HG03354 (cell line): ENCODE measurements around the gene CRIP1.

Source experiments
- ATAC-seq: cut with Tn5 transposase; IDR thresholded peaks from one replicate; pipeline ENCODE4 v1.9.1; 2021; ENCODE audit warnings: mild to moderate bottlenecking; ENCODE audit not compliant: unreplicated experiment, poor library complexity, severe bottlenecking

Gene CRIP1

DNA sequence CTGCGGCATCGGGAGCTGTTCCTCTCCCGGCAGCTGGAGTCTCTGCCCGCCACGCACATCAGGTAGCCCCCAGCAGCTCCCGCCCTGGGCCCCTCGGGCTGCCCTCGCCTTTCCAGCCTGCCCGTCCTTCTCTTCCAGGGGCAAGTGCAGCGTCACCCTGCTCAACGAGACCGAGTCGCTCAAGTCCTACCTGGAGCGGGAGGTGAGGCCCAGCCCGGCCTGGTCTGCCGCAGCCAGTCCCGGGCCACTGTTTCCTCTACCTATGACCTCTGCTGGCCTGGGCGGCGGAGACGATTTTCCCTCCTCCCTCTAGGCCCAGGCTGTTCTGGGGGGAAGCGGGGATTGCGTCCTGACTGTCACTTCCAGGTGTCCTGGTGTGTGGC, 36.6 kb upstream of the CRIP1 start:
- ATAC-seq: no peak

- no peak for ATAC-seq
These were observed 35.6 kb upstream of the CRIP1 start for GRCh38 chr14:105450864-105451720.

DNA sequence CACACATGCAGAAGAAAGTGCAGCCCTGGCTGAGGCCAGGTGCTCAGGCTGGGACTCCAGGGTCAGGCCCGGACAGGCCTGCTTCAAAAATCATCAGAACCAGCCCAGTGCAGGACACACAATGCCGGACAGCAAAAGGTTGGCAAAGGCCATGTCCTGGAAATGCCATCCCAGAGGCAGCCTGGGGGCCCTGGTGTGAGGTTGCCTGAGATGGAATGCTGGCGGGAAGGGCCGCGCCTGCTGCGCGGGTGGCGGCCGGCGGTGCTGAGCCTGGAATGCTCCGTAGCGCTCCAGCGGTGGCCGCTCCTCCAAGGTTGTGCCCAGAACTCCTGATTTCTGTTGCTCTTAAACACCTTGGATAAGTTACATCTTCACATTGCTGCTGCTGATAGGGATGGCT, 33.7 kb upstream of the CRIP1 start:
- no peak for ATAC-seq

GRCh38 chr14:105453847-105454246, 32.8 kb upstream of the CRIP1 start:
- no peak for ATAC-seq

- no peak for ATAC-seq
These were observed 31.5 kb upstream of the CRIP1 start for GRCh38 chr14:105455086-105455640.

DNA sequence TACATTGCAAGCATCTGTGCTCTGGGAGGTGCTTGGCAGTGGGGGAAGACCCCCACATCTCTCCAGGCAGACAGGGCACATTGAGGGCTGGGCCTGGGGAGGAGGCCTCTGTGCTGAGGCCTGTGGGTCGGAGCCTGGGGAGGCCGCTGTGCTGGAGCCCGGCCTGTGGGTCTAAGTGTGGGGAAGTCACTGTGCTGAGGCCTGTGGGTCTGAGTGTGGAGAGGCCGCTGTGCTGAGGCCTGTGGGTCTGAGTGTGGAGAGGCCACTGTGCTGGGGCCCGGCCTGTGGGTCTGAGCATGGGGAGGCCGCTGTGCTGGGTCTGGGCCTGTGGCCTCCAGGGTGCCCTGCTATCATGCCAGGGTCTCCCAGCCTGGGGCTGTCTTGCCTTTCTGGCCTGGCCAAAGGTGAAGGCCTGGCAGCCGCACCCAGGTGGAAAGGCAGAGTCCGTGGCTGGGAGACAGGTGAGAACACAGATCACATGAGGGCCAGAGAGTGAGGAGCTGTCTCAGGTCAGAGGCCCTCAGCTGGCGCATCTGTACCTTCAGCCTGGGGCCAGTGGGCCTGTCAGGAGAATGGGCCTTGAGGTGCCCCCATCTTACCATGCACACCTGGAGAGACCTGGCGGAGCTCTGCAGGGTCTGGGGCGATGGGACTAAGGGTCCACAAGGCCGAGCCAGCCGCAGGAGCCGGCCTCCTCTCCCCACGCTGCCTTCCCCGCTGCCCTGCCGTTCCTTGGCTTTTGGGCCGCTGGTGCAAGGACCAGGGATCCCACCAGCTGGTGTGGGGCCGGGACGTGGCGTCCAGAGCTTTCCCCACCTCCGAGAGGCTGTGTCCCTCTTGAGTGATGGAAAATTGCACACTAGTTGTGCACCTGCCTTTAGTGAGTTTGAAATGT, 30.7 kb upstream of the CRIP1 start:
- ATAC-seq: no peak

DNA sequence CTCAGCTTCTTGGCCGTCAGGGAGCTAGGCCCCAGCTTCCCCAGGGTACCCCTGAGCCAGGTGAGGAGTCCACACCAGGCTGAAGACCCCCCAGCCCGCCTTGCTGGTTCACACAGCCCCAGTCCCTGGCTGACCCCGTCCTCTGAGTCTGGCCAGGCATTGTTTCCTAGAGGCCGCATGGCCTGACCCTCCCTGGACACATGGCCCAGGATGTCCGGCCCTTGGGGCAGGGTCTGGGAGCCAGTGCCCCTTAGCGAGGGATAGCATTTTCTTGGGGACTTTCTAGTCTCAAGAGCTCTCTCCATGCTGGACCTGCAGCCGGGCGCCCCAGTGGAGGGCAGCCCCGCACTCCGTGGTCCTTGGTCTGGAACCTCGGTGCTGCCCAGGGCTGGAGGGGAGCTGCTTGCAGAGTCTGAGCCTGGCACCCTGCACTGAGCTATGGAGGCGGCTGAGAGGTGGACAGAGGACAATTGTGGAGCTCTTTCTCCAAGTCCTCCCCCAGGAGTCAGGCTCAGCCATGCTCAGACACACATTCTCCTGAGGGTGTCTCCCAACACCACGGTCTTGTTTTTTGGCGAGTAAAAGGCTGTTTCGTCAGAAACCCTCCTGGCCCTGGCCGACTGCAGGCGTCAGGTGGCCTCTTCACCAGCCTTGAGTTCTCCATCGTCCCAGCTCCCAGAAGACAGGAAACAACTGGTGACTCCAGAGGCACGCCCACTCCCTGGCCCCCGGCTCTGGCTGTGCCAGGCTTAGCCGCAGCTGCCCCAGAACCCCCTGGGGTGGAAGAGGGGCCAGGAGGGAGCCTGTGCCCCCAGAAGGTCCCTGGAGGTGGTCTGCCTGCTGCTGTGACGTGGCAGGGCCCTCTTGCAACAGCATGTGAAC, 29.7 kb upstream of the CRIP1 start:
- ATAC-seq: no peak

DNA sequence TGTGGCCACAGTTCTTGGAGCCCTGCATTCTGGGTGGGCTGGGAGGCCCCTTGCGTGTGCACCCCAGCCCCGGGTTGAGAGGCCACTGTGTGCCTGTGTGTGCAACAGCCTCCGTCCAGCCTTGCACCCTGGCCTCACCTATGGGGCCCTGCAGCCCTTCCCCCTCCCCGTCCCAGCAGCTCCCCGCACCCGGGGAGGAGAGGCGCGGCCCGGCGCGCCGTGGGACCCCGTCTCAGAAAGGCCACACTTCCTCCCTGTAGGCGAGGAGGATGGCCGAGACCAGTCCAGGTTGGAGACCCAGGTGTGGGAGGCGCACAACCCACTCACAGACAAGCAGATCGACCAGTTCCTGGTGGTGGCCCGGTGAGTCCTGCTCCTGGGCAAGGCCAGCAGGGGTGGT, 28.7 kb upstream of the CRIP1 start:
- ATAC-seq: no peak

DNA sequence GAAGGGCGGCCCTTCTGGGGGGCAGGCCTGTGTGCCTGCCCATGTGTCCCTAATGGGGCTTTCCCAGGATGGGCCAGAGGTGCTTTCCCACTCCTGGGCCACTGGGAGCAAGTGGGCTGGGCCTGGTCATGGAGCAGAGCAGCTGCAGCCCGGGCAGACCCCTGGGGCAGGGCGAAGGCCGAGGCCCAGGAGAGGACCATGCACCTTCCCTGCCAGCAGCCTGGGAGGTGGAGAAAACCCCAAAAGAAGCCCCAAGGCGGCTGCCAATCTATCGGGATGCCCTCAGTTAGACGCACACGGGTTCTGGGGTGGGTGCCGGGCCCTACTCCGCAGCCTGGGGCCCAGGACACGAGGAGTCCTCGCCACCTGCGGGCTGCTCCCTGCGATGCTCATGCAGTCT, 28.1 kb upstream of the CRIP1 start:
- no peak for ATAC-seq

GRCh38 chr14:105460116-105460515, 26.6 kb upstream of the CRIP1 start:
- ATAC-seq: no peak

DNA sequence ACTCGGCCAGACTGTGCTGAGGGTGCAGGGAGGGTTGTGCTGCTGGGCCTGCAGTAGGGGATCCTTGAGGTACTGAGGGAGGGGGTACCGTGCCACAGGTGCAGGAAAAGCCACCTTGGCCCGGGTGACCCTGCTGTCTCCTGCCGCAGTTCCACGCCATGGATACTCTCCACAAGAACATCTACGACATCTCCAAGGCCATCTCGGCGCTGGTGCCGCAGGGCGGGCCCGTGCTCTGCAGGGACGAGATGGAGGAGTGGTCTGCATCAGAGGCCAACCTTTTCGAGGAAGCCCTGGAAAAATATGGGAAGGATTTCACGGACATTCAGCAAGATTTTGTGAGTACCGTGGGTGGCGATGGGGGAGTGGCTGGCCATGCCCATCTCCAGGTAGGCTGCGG, 26.1 kb upstream of the CRIP1 start:
- no peak for ATAC-seq

DNA sequence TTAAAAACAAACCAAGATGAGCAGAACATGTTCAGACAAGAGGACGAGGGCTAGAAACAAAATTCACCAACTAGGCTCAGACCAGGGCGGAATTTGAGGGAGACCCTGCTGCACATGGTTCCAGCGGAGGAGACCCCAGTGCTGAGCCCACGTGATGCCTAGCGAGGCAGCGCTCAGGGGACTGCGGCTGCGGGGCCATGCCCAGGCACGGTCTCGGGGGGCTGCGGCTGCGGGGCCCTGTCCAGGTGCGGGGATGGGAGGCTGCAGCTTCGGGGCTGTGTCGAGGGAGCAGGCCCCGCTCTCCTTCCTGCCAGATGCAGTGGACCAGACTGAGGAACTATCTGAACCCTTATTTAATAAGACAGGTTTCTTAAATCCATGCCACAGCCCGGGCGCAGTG, 24.8 kb upstream of the CRIP1 start:
- ATAC-seq: no peak

DNA sequence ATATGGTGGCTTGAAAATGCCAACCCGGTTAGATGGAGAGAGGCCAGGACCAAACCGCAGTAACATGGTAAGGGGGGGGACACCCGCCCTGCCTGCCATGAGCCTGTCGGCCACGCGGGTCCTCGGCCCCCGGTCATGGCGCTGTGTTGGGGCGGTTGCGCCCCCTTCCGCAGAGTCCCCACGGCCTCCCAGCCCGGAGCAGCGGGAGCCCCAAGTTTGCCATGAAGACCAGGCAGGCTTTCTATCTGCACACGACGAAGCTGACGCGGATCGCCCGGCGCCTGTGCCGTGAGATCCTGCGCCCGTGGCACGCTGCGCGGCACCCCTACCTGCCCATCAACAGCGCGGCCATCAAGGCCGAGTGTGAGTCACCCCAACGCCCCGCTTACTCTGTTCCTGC, 22.2 kb upstream of the CRIP1 start:
- no peak for ATAC-seq

DNA sequence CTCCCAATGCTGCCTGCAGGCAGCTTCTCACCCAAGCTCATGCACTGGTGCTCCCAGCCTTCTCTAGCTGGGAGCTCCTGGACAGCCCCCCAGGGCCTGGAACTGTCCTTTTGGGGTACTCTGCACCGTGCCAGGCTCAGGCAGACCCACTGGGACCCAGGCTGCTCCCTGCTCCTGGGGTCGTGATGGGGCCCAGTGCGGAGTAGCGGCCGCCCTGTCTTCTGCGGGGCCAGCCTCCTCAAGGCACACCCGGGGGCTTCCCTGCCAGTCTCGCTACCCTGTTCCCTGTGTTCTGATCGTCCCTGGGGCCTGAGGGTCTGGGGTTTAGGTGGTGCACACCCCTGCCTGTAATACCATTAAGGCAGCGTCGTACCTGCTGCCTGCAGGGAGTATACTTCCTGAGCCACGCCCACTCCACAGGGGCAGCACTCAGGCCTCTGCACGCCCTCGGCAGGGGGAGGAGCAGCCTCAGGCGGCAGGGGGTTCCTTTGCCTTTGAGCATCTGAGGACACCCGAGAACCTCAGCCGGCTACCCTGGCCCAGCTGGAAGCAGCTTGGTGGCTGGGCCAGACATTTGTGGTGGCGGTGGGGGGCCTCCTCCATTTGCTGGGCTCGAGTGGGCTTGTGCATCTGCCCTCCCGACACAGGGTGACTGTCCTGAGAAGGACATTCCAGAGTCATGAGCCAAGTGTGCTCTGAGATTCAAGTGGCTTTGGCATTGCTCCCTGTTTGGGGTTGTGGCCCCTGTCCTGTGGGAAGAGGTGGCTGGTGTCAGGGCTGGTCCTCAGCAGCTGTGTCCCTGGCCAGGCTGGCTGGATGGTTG, 21.3 kb upstream of the CRIP1 start:
- ATAC-seq: no peak

DNA sequence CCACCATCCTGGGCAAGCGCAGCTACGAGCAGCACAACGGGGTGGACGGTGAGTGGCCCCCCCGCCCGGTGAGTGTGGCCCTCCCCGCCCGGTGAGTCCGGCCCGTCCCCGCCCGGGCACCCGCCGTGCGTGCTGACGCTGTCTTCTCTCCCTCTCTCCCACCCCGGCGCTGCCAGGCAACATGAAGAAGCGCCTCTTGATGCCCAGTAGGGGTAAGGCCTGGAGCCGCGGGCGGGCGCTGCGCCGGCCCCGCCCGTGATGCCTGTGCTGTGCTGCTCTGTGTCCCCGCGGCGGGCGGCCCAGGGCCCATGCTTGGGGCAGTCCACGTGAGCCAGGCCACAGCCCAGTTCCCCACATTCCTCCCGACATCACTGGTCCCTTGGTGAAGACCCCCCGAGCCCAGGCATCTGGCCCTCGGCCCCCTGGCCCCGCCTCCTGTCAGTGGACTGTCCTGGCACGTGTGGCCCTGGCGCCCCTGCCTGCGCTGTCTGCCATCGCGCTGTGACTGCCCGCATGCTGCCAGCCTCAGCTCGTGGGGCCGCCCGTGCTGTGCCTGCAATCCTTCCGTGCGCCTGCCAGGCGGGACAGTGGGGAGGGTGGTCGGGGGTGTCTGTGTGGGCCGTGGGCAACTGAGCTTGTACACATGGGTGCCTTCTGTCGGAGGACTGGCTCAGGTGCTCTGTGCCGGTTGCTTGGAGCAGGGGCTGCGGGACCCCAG, 20.0 kb upstream of the CRIP1 start:
- no peak for ATAC-seq

- no peak for ATAC-seq
These were observed 19.3 kb upstream of the CRIP1 start for GRCh38 chr14:105467249-105467941.

DNA sequence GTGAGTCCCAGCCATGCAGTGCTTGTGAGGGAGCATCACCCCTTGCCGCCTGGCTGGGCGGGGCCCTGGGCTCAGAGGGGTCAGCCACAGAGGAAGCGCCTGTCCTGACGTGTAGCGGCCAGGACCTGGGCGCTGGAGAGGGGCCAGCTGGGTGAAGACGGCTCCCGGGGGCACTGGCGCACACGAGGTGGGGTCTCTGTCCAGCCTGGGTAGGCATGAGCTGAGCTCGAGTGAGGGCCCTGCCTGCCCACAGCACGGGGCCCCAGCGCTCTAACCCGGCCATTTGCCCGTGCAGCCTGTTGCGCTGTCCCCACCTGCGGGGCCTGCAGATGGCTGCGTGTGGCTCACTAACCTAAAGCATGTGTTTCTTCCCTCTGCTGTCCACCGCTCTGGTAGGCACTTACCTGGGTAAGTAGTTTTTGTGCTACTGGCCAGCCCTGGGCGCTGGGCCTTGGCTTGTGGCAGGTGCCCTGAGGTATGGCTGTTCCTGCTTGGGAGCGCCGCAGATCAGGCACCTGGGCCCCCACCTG, 18.7 kb upstream of the CRIP1 start:
- no peak for ATAC-seq
